H9 (cell line): ENCODE measurements around the gene FOS. TPM values are rescaled to one million over a fixed set of nuclear protein-coding genes. Genes with fewer than 3 reads are reported as not detected.

Experiments
- DNase-seq: peaks from one replicate; pipeline ENCODE4 v3.0.0-alpha.2; 2017
- H2AFZ ChIP-seq: one replicate; pipeline ENCODE4 v1.6.1; 2013; ENCODE audit warnings: mild to moderate bottlenecking, low read length, control low read depth, moderate library complexity
- H2AK5ac ChIP-seq: 2 replicates; pipeline ENCODE4 v1.6.1; 2013; ENCODE audit warnings: low read length, control low read depth, mixed read lengths; ENCODE audit not compliant: insufficient read length
- H2BK120ac ChIP-seq: one replicate; pipeline ENCODE4 v1.6.1; 2013; ENCODE audit warnings: low read depth, mild to moderate bottlenecking, low read length, control low read depth, inconsistent platforms; ENCODE audit not compliant: poor library complexity, severe bottlenecking
- H2BK12ac ChIP-seq: 2 replicates; pipeline ENCODE4 v1.6.1; 2013; ENCODE audit warnings: low read length, control low read depth, mixed read lengths, low read depth; ENCODE audit not compliant: insufficient read length
- H2BK15ac ChIP-seq: 2 replicates; pipeline ENCODE4 v1.6.1; 2013; ENCODE audit warnings: low read depth, low read length, control low read depth
- H2BK20ac ChIP-seq: one replicate; pipeline ENCODE4 v1.6.1; 2013; ENCODE audit warnings: low read depth, mild to moderate bottlenecking, low read length, control low read depth, inconsistent platforms; ENCODE audit not compliant: poor library complexity, severe bottlenecking
- H2BK5ac ChIP-seq: 2 replicates; pipeline ENCODE4 v1.6.1; 2013; ENCODE audit warnings: low read length, control low read depth, mixed read lengths; ENCODE audit not compliant: insufficient read length
- H3K14ac ChIP-seq: 2 replicates; pipeline ENCODE4 v1.6.1; 2013; ENCODE audit warnings: low read length, control low read depth; ENCODE audit not compliant: insufficient read depth
- H3K18ac ChIP-seq: 2 replicates; pipeline ENCODE4 v1.6.1; 2013; ENCODE audit warnings: low read depth, mild to moderate bottlenecking, mixed read lengths, low read length, control low read depth; ENCODE audit not compliant: insufficient read length
- H3K23ac ChIP-seq: 2 replicates; pipeline ENCODE4 v1.6.1; 2013; ENCODE audit warnings: low read length, control low read depth, mixed read lengths, low read depth; ENCODE audit not compliant: insufficient read length
- H3K23me2 ChIP-seq: 2 replicates; pipeline ENCODE4 v1.6.1; 2013; ENCODE audit warnings: low read depth, mild to moderate bottlenecking, mixed read lengths, low read length, control low read depth; ENCODE audit not compliant: insufficient read length, poor library complexity, severe bottlenecking
- H3K27ac ChIP-seq: 2 replicates; pipeline ENCODE4 v1.5.1; 2013; ENCODE audit warnings: low read length, control low read depth, mixed read lengths, low read depth; ENCODE audit not compliant: insufficient read length
- H3K27me3 ChIP-seq: 2 replicates; pipeline ENCODE4 v1.6.1; 2013; ENCODE audit warnings: low read length, control low read depth, inconsistent platforms; ENCODE audit not compliant: insufficient read depth
- H3K4ac ChIP-seq: 2 replicates; pipeline ENCODE4 v1.6.1; 2013; ENCODE audit warnings: low read depth, mild to moderate bottlenecking, control low read depth, inconsistent platforms, low read length, moderate library complexity
- H3K4me1 ChIP-seq: 2 replicates; pipeline ENCODE4 v1.6.1; 2013; ENCODE audit warnings: low read length, control low read depth, inconsistent platforms; ENCODE audit not compliant: insufficient read depth
- H3K4me2 ChIP-seq: 2 replicates; pipeline ENCODE4 v1.6.1; 2013; ENCODE audit warnings: low read length, control low read depth, mixed read lengths; ENCODE audit not compliant: insufficient read length, insufficient read depth
- H3K56ac ChIP-seq: 2 replicates; pipeline ENCODE4 v1.6.1; 2013; ENCODE audit warnings: low read depth, mild to moderate bottlenecking, mixed read lengths, low read length, control low read depth; ENCODE audit not compliant: insufficient read length
- H3K79me1 ChIP-seq: 2 replicates; pipeline ENCODE4 v1.6.1; 2013; ENCODE audit warnings: low read depth, mild to moderate bottlenecking, moderate library complexity, low read length, control low read depth, inconsistent platforms; ENCODE audit not compliant: insufficient read depth, poor library complexity, severe bottlenecking
- H3K79me2 ChIP-seq: 2 replicates; pipeline ENCODE4 v1.6.1; 2013; ENCODE audit warnings: low read length, control low read depth, inconsistent platforms; ENCODE audit not compliant: insufficient read depth
- H3K9ac ChIP-seq: 2 replicates; pipeline ENCODE4 v1.6.1; 2013; ENCODE audit warnings: low read length, control low read depth, mixed read lengths; ENCODE audit not compliant: insufficient read length; ENCODE audit errors: extremely low read depth
- H3K9me3 ChIP-seq: one replicate; pipeline ENCODE4 v1.6.1; 2013; ENCODE audit warnings: low read depth, low read length, inconsistent platforms; ENCODE audit not compliant: control insufficient read depth
- H3T11ph ChIP-seq: one replicate; pipeline ENCODE4 v1.6.1; 2013; ENCODE audit warnings: mild to moderate bottlenecking, low read length, control low read depth, inconsistent platforms
- H4K20me1 ChIP-seq: one replicate; pipeline ENCODE4 v1.6.1; 2013; ENCODE audit not compliant: control insufficient read depth, insufficient read length, insufficient read depth
- H4K5ac ChIP-seq: 2 replicates; pipeline ENCODE4 v1.6.1; 2013; ENCODE audit warnings: low read depth, mild to moderate bottlenecking, mixed read lengths, low read length, control low read depth; ENCODE audit not compliant: insufficient read length
- H4K8ac ChIP-seq: replicated peaks from 2 replicates; pipeline ENCODE4 v1.6.1; 2013; ENCODE audit warnings: low read length, control low read depth, mixed read lengths, low read depth; ENCODE audit not compliant: insufficient read length
- H4K91ac ChIP-seq: 2 replicates; pipeline ENCODE4 v1.6.1; 2013; ENCODE audit warnings: low read depth, mild to moderate bottlenecking, moderate library complexity, mixed read lengths, low read length, control low read depth; ENCODE audit not compliant: insufficient read length
- H3K27ac Mint-ChIP-seq, 3 experiments: 2 replicates in 2 of 3; 3 replicates in 1 of 3; pipeline ENCODE4 v1.8.0; 2020 to 2021; ENCODE audit warnings: mixed read lengths in 3 of 3, mild to moderate bottlenecking in 1 of 3, moderate library complexity in 1 of 3
- H3K27me3 Mint-ChIP-seq: 2 replicates; pipeline ENCODE4 v1.8.0; 2021; ENCODE audit warnings: low read depth, mild to moderate bottlenecking, moderate library complexity, mixed read lengths
- H3K36me3 Mint-ChIP-seq, 3 experiments: 2 replicates in 2 of 3; 3 replicates in 1 of 3; pipeline ENCODE4 v1.8.0; 2020 to 2021; ENCODE audit warnings: low read depth in 3 of 3, mixed read lengths in 3 of 3; ENCODE audit not compliant: insufficient read depth in 1 of 3
- H3K4me1 Mint-ChIP-seq, 2 experiments: 2 replicates each; pipeline ENCODE4 v1.8.0; 2020; ENCODE audit warnings: mixed read lengths in 2 of 2
- H3K4me3 Mint-ChIP-seq, 2 experiments: 2 replicates in 1 of 2; 3 replicates in 1 of 2; pipeline ENCODE4 v1.8.0; 2020 to 2021; ENCODE audit warnings: mild to moderate bottlenecking in 2 of 2, mixed read lengths in 2 of 2, moderate library complexity in 1 of 2
- H3K9me3 Mint-ChIP-seq, 2 experiments: 2 replicates in 1 of 2; 3 replicates in 1 of 2; pipeline ENCODE4 v1.8.0; 2020; ENCODE audit warnings: mild to moderate bottlenecking in 2 of 2, mixed read lengths in 2 of 2, moderate library complexity in 1 of 2
- WGBS: extraction: QIAGEN DNeasy Blood & Tissue Kit; methylation state at CpG from one replicate; pipeline ENCODE4 v1.1.7; 2013; ENCODE audit warnings: missing lambda C conversion rate, low lambda C conversion rate, mixed read lengths; ENCODE audit not compliant: insufficient read length; ENCODE audit errors: extremely low coverage; 5-methylcytosine and 5-hydroxymethylcytosine counted together
- total RNA-seq: library from RNA; stranded (reverse); gene quantifications from 2 replicates; pipeline ENCODE4 v1.2.1, GENCODE V29; 2021
- TF ChIP-seq, protein P1 (sequence below): fragments of 200-600 bp; sonication (generic); conservative IDR thresholded peaks from 3 replicates; pipeline ENCODE4 v1.8.0; 2021; ENCODE audit warnings: antibody characterized with exemption, mild to moderate bottlenecking

FOS gene
- total RNA-seq, 1 experiment from 2014 or later: 33.9 TPM

GRCh38 chr14:75292101-75292563, 13.5 kb downstream of the FOS start:
- H3K79me2 ChIP-seq: no peaks in the 10 kb centered on the region
- no peak overlapping the region for H2AK5ac ChIP-seq
- H3K23me2 ChIP-seq: peaks cover 11% of the 10 kb centered on the region
- Mint-ChIP-seq H3K27ac (peak overlapping the region in 1 of 3 experiments; percentile 40; a peak in 1 of 7 replicates), H3K4me3 (no peak overlapping the region), H3K36me3 (no peaks in the 10 kb centered on the region), H3K27me3 (no peaks in the 10 kb centered on the region; the same call in 1 of the 2 replicates), H3K4me1 (peaks cover 20 to 28% of the 10 kb centered on the region in 2 experiments), H3K9me3 (no peaks in the 10 kb centered on the region)
- H3K18ac ChIP-seq: no peak overlapping the region
- no peaks in the 10 kb centered on the region for H4K20me1 ChIP-seq
- H4K8ac ChIP-seq: no peak overlapping the region
- TF ChIP-seq, protein P1, sequence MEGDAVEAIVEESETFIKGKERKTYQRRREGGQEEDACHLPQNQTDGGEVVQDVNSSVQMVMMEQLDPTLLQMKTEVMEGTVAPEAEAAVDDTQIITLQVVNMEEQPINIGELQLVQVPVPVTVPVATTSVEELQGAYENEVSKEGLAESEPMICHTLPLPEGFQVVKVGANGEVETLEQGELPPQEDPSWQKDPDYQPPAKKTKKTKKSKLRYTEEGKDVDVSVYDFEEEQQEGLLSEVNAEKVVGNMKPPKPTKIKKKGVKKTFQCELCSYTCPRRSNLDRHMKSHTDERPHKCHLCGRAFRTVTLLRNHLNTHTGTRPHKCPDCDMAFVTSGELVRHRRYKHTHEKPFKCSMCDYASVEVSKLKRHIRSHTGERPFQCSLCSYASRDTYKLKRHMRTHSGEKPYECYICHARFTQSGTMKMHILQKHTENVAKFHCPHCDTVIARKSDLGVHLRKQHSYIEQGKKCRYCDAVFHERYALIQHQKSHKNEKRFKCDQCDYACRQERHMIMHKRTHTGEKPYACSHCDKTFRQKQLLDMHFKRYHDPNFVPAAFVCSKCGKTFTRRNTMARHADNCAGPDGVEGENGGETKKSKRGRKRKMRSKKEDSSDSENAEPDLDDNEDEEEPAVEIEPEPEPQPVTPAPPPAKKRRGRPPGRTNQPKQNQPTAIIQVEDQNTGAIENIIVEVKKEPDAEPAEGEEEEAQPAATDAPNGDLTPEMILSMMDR: no peak
- H4K5ac ChIP-seq: no peak overlapping the region
- H3K9ac ChIP-seq: no peak overlapping the region
- no peak overlapping the region for H2BK120ac ChIP-seq
- no peaks in the 10 kb centered on the region for H3K79me1 ChIP-seq
- DNase-seq: no peak
- no CpG with 5 or more reads among the region's 9 CpGs for WGBS
- H2BK5ac ChIP-seq: no peak overlapping the region
- H4K91ac ChIP-seq: no peak overlapping the region
- H3K4me2 ChIP-seq: no peak overlapping the region
- no peaks in the 10 kb centered on the region for H3K9me3 ChIP-seq
- no peaks in the 10 kb centered on the region for H3K27me3 ChIP-seq
- H3K23ac ChIP-seq: no peak overlapping the region
- H3K27ac ChIP-seq: no peak overlapping the region
- no peak overlapping the region for H3T11ph ChIP-seq
- no peak overlapping the region for H2BK12ac ChIP-seq
- H2AFZ ChIP-seq: no peak overlapping the region
- no peak overlapping the region for H2BK15ac ChIP-seq
- H3K14ac ChIP-seq: no peak overlapping the region
- peaks cover 4% of the 10 kb centered on the region; the same call in 1 of the 2 replicates for H3K4me1 ChIP-seq
- H3K56ac ChIP-seq: no peak overlapping the region
- H2BK20ac ChIP-seq: no peak overlapping the region
- no peak overlapping the region for H3K4ac ChIP-seq
